ENCODE measurements around the gene ULK4.
"Not testable (repeated sequence)": the region's sequence is repeated elsewhere in the genome, so short reads cannot be mapped to it uniquely, and the experiment has no call there.

Gene ULK4

DNA sequence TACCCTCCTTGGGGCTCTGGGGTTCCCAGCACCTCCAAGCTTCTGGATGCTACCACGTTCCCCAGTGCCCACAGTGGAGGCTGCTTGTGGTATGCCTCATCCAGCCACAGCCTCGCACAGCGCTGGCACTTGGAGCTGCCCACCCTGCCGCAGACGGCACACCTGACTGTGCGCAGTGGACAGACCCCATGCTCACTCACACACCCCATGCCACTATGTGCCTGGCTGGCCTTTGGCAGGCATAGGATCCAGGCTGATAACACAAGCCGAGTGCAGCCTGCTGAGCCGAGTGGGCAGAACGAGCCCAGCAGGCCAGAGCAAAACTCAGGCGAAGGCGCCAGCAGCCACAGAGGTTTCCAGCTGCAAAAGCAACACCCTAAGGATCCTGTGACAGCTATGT lies 311.5 kb downstream of the ULK4 start:
- DNase-seq (ENCODE audit: low read depth in 1 of 2, low spot score in 1 of 2), result no peak

- no peak for DNase-seq (ENCODE audit: low read depth in 1 of 2, low spot score in 1 of 2)
Observed at GRCh38 chr3:41649129-41649739, 312.7 kb downstream of the ULK4 start.

- not testable (repeated sequence) for DNase-seq (ENCODE audit: low read depth in 1 of 2, low spot score in 1 of 2)
Observed at GRCh38 chr3:41647730-41648129, 314.2 kb downstream of the ULK4 start.

DNA sequence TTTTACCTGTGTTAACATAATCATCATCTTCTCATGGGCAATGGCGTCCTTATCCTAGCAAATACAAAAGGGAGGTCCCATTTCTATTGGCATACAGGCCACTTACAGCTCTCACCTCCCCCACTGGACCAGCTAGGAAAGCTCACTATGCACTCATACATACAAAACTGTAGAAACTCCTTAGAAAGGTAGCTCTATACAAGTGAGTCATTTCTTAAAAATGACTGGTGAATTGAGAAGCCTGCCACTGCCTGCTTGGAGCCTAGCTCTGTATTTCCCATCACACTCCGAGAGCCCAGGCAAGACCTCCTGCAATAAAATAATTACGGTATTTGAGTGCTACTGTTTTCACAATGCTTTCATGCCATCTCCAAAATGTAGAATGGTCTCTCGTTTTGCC lies 321.8 kb downstream of the ULK4 start:
- DNase-seq (ENCODE audit: low read depth in 1 of 2, low spot score in 1 of 2), result no peak

DNA sequence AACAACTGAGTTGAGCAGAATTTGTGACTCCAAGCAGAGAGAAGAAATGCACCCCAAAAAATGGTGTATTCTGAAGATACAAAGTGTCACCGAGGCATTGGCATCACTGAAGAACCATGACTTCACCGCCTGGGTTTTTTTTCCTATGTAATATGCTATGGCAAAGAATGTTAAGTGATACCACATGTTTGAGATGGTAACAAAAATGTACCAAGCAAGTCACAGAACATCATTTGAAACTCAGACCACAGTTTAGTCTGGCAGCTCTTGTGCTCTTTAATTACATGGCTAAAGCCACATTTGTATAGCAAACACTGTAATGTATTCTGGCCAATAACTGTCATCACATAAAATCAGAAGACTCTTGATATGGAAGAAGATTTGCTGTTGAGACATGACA lies 323.5 kb downstream of the ULK4 start:
- DNase-seq (ENCODE audit: low read depth in 1 of 2, low spot score in 1 of 2), result no peak

DNA sequence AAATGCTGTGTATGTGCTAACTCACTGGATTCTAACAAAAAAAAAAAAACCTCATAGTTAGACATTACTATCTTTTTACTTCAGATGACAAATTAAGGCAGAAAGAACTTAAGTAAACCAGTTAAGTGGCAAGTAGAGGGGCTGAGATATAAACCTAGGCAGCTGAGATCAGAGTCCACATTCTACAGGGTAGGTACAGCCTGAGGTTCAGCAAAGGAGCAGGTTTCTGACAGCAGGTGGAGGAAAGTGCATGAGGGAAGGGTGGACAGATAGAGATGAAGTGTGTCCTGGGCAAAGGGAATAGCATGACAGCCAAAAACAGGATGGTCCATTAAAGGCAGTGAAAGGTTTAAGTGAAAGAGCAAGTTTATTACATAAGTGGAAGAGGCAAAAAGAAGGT lies 329.2 kb downstream of the ULK4 start:
- no peak for DNase-seq (ENCODE audit: low read depth in 1 of 2, low spot score in 1 of 2)

DNA sequence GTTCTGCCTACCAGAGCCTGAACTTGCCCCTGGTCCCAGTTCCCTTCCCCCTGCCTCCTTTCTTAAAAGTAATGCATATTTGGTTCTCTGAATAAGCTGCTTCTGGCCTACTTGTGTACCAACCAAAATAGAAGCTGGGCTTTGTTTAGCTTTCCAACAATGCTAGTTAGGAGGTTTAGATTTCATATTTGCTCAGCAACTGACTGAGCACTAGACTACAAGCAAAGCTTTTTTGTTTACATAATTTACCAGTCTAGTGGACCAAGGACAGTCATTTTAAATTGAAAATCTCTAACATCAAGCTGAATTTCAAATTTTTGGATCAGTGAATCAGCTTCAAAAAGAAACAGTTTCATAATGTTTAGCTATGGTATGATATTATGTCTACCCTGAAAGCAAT lies 331.2 kb downstream of the ULK4 start:
- no peak for DNase-seq (ENCODE audit: low read depth in 1 of 2, low spot score in 1 of 2)

- DNase-seq (ENCODE audit: low read depth in 1 of 2, low spot score in 1 of 2), result no peak
Observed at GRCh38 chr3:41629986-41630385, 331.9 kb downstream of the ULK4 start.

- DNase-seq (ENCODE audit: low read depth in 1 of 2, low spot score in 1 of 2), result no peak
Observed at GRCh38 chr3:41629072-41629471, 332.8 kb downstream of the ULK4 start.

DNA sequence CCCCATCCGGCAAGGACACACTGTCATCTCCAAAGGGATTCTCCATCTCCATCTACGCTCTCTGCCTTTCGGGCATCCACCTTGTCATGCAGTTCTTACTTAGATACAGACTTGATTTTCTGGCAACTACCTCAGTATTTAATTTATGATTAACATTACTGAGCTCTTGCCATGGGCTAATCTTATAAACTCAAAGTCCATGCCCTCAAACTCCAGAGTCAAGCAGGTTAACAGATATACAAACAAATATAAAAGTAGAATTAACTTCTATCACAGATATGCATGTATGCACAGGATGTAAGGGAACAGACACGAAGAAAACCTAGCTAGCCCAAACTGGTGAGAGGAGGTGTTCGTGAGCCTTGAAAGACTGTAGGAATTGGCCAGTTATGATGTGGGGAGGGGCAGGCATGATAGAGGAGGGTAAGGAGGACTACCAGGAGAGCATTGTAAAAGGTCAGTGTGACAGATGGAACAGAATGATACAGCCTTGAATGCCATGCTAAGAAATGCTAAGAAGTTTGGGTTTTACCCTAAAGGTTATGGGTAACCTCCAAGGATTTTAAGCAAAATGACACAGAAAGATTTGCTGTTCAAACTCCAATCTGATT lies 334.3 kb downstream of the ULK4 start:
- DNase-seq (ENCODE audit: low read depth in 1 of 2, low spot score in 1 of 2), result no peak

- no peak for DNase-seq (ENCODE audit: low read depth in 1 of 2, low spot score in 1 of 2)
Observed at GRCh38 chr3:41612853-41613252, 349.1 kb downstream of the ULK4 start.

- DNase-seq (ENCODE audit: low read depth in 1 of 2, low spot score in 1 of 2), result no peak
Observed at GRCh38 chr3:41611008-41611407, 350.9 kb downstream of the ULK4 start.

- no peak for DNase-seq (ENCODE audit: low read depth in 1 of 2, low spot score in 1 of 2)
Observed at GRCh38 chr3:41608347-41608746, 353.6 kb downstream of the ULK4 start.

- no peak for DNase-seq (ENCODE audit: low read depth in 1 of 2, low spot score in 1 of 2)
Observed at GRCh38 chr3:41603807-41604206, 358.1 kb downstream of the ULK4 start.

DNA sequence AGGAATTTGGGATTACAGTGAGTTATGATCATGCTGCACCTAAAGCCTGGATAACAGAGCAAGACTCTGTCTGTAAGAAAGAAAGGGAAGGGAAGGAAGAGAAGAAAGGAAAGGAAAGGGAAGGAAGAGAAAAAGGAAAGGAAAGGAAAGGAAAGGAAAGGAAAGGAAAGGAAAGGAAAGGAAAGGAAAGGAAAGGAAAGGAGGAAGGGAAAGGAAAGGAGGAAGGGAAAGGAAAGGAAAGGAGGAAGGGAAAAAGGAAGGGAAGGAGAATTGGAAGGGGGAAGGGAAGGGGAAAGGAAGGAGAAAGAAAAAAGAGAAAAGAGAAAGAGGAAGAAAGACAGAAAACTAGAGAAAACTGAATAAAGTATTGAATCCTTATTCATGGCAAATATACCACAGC lies 359.8 kb downstream of the ULK4 start:
- no peak for DNase-seq (ENCODE audit: low read depth in 1 of 2, low spot score in 1 of 2)

- no peak for DNase-seq (ENCODE audit: low read depth in 1 of 2, low spot score in 1 of 2)
Observed at GRCh38 chr3:41601404-41601987, 360.4 kb downstream of the ULK4 start.

- DNase-seq (ENCODE audit: low read depth in 1 of 2, low spot score in 1 of 2), result no peak
Observed at GRCh38 chr3:41600616-41601015, 361.3 kb downstream of the ULK4 start.

DNA sequence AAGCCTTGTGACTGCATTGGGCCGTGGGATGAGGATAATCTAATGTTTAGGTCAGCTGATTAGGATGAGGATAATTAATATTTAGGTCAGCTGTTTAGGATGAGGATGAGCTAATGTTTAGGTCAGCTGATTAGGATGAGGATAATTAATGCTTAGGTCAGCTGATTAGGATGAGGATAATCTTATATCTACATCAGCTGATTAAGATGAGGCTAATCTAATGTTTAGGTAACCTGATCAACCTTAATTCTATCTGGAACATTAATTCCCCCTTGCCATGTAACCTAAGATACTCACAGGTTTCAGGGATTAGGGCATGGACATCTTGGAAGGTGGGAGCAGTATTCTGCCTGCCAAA lies 362.8 kb downstream of the ULK4 start:
- no peak for DNase-seq (ENCODE audit: low read depth in 1 of 2, low spot score in 1 of 2)

GRCh38 chr3:41598402-41599126 lies 363.3 kb downstream of the ULK4 start:
- DNase-seq (ENCODE audit: low read depth in 1 of 2, low spot score in 1 of 2), result no peak

GRCh38 chr3:41593774-41594173 lies 368.1 kb downstream of the ULK4 start:
- no peak for DNase-seq (ENCODE audit: low read depth in 1 of 2, low spot score in 1 of 2)

DNA sequence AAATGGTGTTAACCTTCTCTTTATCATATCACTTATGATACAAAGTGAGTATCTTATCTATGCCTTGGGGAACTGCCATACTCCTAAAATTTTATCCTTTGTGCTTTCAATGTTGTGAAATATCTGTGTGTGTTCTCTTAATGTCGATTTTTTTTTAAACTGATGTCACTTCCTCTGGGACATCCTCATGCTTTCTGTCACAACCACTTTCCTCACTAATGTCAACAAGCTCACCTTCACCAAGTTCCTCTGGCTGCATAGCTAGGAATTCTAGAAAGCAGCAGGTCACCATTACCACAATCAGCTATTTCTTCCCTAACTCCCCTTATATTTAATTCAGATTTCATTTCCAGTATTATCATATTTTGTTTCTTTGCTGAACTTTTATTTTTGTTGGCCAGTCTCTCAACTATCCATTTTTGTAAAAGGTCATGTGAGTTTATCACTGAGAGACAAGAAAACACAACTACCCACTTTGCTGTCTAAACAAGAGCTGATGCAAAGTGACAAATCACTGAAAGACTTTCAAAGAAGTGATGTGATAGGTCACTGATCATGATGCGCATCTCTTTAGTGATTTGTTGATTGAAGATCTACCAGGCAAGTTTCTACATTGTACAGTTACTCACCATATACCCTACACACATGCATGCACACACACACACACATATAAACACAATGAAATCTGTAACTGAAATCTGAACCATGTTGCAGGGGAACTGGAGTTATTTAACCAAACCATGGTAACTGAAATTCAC lies 369.0 kb downstream of the ULK4 start:
- DNase-seq (ENCODE audit: low read depth in 1 of 2, low spot score in 1 of 2), result no peak

GRCh38 chr3:41583014-41583413 lies 378.9 kb downstream of the ULK4 start:
- DNase-seq (ENCODE audit: low read depth in 1 of 2, low spot score in 1 of 2), result no peak
